Non-pigmented ciliary epithelial cell (primary cell): ENCODE data around the gene GDF11.

ENCODE experiments used
- DNase-seq: peaks from one replicate; pipeline ENCODE4 v3.0.0-alpha.2; 2010; ENCODE audit warnings: low read depth

GDF11 gene

DNA sequence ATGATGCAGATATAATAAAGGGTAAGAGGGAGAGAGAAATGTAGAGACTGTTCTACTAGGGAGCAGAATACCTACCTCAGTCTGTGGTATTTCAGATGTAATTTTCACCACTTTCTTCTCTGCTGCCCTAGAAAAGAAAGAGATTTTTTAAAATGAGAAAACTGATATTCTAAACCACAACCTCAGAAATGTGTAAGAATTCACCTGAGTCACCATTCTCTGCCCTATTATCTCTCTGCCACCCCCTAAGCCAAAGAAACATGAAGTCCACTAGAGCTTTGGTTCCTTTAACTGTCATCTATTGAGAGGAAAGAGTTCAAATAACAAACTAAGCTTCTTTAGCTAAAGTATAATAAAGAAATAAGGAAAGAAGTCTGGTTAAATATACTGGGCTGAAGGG, 53.0 kb downstream of the GDF11 start:
- no peak for DNase-seq

GRCh38 chr12:55797068-55797467, 54.1 kb downstream of the GDF11 start:
- DNase-seq, result no peak

- no peak for DNase-seq
Observed at GRCh38 chr12:55797550-55797949, 54.6 kb downstream of the GDF11 start.
